Measurements from ENCODE around the gene RALGAPA1.
"Not testable (repeated sequence)": the region's sequence is repeated elsewhere in the genome, so short reads cannot be mapped to it uniquely, and the experiment has no call there.

DNA sequence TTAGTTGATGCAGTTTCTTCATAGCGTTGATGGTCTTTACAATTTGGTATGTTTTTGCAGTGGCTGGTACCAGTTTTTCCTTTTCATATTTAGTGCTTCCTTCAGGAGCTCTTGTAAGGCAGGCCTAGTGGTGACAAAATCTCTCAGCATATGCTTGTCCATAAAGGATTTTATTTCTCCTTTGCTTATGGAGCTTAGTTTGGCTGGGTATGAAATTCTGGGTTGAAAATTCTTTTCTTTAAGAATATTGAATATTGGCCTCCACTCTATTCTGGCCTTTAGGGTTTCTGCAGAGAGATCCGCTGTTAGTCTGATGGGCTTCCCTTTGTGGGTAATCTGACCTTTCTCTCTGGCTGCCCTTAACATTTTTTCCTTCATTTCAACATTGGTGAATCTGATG lies 33.1 kb upstream of the RALGAPA1 start:
- not testable (repeated sequence) for TF ChIP-seq EZH2 (IDR thresholded peaks at IDR 0.05; ENCODE audit: insufficient read depth, poor library complexity, severe bottlenecking); EZH2phosphoT487 (IDR thresholded peaks at IDR 0.05; ENCODE audit: insufficient read depth, low read depth)

Measured in GM23248 (cell line).